GM19240 (cell line): ENCODE results near the gene THRB.

Experiments
- DNase-seq: peaks from one replicate; pipeline ENCODE4 v3.0.0; 2011; ENCODE audit warnings: low spot score; ENCODE audit not compliant: insufficient read length

THRB gene

DNA sequence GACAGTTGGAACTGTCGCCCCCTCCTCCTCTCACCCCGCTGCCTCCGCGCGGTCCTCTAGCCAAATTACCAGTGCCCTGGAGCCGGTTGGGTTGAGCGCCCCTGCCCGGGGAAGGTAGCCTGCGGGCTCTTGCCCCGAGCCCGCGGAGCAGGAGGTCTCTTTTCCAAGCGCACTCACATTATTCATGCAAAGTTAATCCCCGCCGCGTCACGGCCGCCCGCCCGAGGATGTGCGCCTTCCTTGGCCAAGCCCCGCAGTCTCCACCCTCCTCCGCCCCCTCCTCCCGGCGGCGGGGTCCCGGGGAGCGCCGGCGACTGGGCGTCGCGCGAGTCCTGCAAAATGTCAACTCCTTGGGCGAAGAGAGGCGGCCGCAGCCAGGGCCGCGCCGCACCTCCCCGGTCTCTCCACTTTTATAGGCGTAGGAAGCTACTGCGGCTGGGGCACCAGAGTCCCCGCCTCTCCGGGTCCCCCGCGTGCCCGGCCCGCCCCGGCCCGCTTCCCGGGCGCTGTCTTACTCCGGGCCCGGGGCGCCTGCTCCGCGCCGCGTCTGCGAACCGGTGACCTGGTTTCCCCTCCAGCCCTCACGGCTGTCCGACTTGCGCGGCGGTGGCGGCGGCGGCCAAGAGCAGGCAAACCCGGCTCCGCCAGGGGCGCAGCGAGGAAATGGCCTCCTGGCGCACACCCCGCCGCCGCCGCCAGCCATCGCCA lies at the start of gene THRB:
THRB (minus strand) TSS at position 233 of the 708 bp plus-strand sequence.
- DNase-seq: no peak

DNA sequence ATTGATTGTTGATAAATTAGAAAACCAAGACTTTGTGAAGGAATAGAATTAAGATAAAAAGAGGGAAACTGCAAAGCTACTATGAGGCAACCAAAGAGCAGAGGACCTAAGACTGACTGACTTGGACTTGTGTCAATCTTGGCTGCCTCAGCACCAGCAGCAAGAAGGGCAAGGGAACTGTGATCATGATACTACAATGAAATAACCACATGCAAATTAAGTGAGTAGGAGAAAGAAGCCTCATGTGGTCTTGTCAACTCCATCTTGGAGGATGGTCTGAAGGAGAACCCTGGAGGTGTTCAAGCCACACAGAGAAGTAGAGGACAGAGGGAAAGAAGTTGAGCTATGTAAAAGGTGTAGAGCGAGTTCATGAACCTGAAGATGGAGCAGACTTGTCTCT lies 47.3 kb upstream of the THRB start:
- DNase-seq: no peak

DNA sequence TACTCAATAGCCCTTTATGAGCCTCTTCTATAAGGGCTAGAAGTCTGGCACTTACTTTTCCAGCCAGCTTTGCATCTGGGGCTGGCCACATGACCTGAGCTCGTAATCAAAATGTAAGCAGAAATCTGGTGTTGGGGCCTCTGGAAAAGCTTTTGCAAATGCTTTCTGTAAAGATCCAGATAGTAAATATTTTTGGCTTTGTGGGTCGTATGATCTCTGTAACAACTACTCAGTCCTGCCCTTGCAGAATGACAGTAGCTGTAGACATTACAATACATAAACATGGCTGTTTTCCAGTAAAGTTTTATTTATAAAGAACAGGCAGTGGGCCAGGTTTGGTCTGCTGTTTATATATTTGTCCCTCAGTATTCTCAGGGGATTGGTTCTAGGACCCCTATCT lies 46.2 kb upstream of the THRB start:
- no peak for DNase-seq

DNA sequence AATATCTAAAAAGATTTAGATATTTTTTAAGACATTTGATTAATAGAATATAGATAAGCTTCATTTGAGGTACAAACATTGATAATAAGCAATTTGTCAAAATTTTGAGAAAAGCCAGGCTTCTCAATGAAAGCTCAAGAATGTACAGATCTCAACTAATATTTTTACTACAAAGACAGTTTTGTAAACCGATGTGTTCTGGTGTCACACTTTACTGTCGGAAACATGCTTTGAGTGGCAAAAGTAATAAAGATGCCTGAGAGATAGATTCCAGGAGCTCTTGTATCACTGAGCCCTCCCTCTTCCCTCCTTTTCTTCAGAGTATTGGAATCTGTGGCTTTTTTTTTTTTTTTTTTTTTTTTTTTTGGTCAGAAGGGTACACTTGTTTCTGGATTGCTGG lies 45.0 kb upstream of the THRB start:
- no peak for DNase-seq

DNA sequence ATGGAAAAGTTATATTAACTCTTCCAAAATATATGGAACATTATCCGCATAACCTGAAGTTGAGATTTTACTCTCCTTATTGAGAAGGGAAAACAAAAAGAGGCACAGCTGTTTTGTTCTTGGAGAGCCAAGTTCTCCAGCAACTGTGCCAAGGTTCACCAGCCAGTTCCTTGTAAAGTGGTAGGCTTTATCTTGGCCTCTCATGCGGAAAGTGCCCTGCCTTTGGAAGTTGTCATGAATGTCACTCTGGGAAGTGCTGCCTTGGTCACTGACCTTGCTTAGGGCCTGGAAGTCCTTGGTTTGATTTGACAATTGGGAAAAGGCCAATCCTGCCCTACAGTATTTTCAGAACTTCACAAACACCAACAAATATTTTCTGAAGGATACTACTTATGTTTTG lies 44.2 kb upstream of the THRB start:
- DNase-seq: no peak

DNA sequence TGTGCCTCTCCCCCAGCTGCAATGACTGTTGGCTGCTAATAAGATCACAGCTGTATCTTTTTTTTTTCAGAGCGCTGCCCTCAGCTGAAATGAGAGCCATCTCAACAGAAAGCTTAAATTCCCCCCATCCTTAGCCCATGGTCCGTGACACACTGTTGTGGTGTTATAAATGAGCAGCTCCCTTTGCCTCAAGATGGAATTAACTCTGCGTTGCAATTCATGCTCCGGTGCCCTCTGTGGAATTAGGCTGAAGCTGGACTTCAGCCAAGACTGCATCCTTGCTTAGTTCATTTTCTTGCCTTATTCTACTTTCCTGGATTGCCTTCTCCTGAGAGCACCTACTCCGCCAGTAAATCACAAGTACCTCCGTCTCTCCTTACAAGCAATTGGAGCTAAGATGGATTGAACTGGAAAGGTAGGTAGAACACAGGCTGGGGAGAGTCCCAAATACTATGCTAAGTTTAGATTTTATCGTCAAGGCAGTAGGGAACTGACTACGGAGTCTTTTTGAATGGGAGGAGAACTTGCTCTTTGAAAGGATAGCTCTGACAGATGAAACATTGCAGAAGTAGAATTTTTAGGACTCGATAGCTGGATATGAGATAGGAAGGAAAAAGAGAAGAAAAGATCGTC lies 39.0 kb upstream of the THRB start:
- DNase-seq: no peak

DNA sequence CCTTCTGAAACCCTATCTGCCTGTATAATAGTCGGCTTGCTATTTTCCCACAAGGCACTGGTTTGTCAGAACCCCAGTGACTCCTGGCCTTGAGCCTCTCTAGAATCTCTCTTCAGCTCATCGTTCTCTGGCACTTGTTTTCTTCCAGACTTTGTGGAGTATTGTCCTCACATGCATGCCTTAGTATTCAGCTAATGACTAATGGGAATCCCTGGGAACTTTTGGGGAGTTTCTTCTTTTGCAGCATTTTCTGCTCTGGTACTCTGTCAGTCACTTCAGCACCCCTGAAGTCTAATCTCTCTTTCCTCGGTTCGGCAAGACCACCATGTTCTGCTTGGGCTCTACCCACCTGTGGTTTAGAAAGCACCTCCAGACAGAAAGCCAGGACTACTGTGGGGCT lies 35.8 kb upstream of the THRB start:
- no peak for DNase-seq

DNA sequence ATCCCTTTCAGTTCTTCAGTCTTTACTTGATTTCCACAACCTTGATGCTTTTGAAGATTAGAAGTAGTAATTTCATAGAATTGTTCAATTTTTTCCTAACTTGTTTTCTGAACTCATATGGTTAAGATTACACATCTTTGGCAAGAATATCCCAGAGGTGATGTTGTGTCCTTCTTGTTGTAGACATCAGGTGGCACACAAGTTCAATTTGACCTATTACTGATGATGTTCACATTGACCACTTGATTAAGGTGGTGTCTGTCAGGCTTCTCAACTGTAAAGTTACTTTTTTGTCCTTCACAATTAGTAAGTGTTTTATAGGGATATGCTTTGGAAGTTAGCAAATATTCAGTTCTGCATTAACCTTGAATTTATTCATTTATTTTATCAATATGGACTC lies 34.6 kb upstream of the THRB start:
- no peak for DNase-seq

DNA sequence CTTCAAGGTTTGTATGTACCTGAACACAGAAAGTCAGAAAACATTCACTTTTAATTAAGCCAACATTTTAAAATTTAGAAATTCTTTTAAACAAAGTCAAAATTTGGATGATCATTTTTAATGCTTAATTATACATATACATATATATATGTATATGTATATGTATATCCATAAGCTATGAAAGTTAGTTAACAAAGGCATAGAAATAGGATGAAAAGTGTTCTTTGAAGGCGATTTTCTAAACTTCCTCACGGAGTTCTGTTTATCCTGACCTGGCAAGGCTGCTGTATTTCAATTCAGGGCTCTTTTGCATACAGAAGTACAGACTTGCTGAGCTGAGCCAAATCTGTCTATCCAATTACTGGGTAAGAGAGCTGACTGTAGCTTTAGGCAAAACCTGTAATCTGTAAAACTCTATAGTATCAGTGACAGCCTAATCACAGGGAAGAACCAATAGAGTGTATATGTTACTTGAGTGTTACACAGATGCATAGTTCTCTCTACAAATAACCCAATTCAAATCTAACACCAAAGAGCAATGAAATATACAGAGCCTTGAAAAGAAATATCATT lies 32.1 kb upstream of the THRB start:
- no peak for DNase-seq

DNA sequence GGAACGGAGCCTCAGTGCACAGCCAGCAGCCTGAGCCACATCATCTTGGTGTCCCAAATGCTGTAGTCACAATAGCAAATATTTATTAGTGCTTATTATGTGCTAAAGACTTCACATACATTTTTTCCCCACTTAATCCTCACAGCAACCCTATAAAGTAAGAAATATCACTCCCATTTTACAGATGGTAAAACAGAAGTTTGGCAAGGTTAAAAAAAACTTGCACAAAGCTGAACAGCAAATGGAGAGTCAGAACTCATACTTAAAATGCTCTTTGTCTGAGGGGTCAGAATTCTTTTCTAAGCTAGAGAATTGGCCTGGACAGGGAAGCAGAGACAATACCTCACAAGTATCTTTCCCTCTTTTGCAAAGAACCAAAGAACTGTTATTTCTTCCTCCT lies 30.9 kb upstream of the THRB start:
- no peak for DNase-seq

DNA sequence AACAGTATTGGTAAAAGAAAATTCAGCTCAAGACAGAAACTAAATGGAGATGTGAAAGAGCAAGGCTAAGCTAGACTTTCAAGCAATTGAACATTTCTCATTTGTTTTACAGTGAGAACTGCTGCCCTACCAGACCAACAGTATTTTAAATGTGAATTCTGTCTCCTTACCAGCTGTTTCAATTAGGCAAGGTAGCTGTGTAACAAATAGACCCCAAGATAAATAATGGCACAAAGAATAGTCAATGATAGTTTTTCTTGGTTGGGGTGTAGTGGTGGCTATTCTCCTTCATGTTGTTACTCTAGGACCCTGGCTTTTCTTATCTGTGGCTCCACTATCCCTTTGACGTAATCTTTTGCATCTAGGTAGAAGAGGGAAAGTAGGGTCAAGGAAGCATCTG lies 30.4 kb upstream of the THRB start:
- no peak for DNase-seq

DNA sequence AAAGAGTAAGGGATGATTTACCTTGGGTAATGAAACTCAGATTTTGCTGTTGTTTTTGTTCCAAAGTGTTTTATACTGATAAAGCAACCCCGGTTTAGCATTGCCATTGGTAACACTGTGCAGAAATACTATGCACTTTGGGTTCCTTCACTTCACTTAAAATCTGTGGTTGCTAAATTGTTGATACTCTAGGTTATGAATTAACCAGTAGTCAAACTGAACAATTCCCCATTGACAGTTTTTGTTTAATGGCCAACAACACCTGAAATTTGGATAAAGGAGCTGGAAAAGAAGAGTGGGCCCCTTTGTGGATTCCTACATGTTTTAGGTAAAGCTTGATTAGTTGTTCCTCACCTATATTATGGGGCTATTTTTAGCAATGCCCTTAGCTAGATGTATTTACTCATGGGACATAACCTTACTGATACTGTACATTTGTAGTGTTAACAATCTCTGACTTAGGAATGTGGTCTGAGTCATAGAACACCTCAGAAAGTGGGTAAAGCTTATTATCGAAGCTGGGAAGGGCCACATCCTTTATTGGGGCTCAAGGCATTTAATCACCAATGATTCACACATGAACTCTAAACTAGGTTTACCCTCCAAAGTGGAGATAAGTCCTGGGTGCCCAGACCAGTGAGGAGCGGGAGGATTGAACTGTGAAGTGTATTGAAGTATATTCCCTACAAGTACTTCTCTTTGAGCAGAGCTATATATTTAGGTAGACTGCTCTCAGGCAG lies 29.5 kb upstream of the THRB start:
- no peak for DNase-seq

DNA sequence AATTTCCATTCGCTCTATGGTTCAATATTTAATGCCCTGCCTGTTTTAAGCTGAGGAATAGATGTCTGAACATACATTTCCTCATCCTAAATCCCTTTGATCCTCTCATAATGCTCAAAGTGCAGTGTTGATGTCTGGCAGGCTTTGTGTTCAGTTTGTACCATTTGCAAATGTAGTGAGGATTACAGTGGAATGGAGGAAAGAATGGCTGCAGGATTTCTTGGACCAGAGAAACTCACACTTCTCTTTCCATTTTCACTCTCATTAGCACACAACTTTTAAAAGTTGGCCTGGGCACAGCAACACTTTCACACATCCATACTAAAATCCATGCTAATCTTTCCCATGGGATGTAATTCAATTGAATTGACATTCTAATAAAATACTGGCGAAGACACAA lies 28.6 kb upstream of the THRB start:
- DNase-seq: no peak

DNA sequence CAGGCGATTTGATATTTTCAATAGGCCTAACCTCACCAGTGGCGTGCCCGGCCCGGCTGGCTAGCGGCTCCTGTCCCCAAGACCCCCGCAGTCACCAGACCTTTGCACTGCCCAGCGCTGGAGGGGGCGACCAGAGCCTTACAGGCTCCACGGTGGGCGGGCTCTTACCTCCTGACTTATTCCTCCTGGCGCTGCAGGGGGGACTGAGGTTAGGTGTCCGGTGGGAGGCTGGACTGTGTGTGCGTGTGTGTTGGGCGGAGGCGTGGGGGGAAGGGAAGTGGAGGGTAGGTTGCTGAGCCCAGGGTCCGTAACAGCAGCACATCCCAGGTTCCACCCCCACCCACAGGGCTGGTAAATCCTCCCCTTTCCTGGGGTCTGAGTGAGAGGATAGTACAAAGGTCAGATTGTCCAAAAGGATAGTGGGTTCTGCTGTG lies 27.5 kb upstream of the THRB start:
- DNase-seq: no peak

DNA sequence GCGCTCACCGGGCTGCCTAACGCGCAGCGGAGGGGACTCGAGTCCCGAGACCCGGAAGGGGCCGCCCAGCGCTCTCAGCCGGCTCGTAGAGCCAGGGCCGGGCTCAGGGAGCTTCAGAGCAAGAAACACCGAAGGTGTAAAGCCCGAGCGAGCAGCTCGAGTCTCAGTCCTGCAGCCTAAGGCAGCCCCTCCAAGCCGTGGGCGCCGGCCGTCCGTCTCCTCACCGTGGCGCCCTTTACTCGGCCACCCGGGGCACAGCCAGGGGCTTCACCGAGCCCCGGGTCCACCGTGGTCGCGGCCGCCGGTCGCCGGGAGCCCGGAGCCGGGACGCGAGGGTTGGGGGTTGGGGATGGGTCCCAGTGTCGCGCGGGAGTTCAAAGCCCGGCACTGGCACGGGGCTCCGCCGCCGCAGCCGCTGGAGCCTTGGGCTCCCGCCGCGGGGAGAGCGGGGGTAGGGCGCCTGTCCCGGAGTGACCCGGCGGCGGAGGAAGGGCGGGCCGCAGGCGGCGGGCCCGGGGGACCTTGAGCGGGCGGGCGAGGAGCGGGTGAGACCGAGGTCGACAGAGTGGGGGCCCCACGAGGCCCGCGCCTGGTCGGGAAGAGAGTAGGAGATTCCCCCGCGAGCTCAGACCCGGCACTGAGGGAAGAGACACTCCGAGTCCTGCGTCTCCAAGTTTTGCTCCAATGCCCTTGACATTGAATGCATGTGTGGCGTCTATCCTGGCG lies 26.9 kb upstream of the THRB start:
- DNase-seq: no peak

DNA sequence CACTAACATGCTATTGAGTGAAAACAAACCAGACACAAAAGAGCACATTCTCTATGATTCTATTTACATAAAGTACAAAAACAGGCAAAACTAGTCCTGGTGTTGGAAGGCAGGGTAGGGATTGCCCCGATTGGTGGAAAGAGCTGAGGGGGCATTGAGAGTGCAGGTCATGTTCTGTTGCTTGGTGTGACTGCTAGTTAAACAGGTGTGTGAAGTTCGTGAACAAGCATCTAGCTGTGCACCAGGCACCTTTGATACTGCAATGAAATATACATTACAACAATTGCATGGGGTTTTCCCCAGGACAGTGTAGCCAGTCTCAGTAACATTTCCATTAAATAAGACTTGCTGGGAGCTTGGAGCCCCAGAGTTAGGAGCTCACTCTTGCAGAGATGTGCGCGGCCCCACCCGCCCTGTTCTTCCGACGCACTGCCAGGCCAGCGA lies 26.3 kb upstream of the THRB start:
- DNase-seq: no peak

DNA sequence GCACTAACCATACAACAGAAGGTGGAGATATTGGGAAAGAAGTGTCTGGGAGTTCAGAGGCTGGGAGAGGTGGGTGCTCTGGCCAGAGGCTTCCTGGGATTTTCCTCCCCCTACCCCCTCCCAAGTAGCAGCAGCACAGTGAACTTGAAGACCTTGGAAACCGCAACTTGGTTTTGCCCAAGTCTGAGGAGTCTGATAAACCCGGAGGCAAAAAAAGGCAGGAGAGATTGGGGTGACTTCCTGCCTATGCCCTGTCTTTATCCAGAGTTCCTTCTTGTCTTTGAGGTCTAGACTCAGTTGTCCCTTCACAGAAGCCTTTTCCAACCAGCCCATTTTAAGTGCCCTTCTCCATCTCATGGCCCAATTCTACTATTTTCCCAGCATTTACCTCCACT lies 25.4 kb upstream of the THRB start:
- DNase-seq: no peak

DNA sequence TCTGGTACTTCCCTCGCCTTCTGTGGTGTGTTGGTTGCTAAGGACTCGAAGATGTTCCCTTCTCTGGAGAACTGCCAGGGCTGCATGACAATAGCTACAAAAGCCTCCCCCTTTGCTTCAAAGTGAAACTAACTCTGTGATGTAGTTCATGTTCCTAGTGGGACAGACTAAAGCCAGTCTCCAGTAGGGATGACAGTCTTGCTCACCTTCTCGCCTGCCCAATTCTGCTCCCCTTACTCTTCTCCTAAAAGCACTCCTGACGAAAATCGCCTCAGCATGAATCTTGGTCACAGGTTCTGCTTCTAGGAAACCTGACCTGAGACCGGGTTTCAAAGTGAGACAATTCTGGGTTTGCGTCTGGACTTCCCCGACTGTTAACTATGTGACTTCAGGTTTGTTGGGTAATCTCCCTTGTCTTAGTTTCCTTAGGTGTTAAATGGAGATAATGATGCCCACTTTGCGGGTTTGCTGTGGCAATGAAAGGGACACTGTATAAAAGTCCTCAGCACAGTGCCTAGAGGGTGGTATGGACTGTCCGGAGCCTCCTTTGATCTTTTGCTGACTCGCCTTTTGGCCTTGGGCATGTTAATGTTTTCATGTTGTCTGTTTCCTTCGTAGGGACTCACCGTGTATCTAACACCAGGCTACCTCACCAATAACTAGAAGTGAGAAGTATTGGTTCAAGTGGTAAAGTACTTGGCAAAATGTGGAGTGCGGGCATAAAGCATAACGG lies 24.9 kb upstream of the THRB start:
- DNase-seq: no peak

DNA sequence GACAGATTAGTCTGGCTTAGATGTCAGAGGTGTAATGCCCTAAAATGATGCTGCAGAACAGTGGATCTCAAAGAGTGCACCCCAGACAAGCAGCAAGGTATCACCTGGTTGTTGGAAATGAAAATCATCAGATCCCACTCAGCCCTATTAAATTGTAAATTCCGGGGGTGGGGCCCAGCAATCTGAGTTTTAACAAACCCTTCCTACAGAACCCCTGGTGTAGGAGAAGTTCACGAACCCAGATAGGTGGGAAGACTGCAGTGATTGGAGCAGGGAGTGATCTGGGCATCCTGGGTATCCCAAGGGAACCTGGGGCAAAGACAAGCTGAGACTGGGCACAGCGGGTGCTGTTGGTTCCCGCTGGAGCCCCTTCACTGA lies 24.3 kb upstream of the THRB start:
- DNase-seq: no peak

DNA sequence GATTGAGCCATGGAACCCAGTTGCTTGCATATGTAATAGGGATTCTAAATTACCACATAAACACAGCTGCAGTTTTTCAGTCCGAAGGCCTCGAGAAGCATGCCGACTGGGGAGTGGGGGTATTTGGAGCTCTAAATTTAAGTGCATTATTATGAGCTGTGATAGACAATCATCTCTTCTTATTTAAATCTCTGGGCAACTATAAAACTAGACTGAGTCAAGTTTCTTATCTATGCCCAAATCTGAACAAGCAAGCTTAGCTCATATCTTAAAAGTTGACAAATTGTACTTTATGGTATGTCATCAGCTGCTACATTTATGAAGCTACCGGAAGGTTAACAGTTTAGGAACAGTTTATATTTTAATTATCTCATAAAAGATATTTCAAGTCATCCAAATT lies 19.5 kb upstream of the THRB start:
- DNase-seq: no peak

DNA sequence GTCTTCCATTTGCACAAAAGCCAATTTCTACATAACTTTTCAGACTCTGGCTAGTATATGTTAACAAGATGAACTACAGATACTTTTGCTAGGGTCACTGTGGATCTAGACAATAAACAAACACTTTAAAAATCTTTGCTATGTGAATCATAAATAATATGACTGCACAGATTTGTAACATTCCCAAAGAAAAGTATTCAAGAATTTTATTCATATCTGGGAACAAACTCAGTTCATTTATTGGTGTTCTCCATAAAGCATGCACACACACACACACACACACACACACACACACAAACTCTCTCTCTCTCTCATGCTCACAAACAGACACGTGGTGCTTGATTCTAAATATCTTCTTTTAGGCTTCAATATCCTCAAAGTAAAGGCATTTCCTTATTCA lies 18.8 kb upstream of the THRB start:
- no peak for DNase-seq
